ENCODE measurements around the gene CD70. TPM values are rescaled to one million over a fixed set of nuclear protein-coding genes. Genes with fewer than 3 reads are reported as not detected.

The CD70 gene
- total RNA-seq, 4 donors from 2014 or later: not detected

- no peak for TF ChIP-seq CTCF (IDR thresholded peaks at IDR 0.05; ENCODE audit: low read depth)
Measured at GRCh38 chr19:6580313-6580712, 10.6 kb downstream of the CD70 start.

- TF ChIP-seq CTCF (IDR thresholded peaks at IDR 0.05; ENCODE audit: low read depth): no peak
Measured at GRCh38 chr19:6579450-6580178, 11.3 kb downstream of the CD70 start.

- no peak for TF ChIP-seq CTCF (IDR thresholded peaks at IDR 0.05; ENCODE audit: low read depth)
Measured at GRCh38 chr19:6577476-6578125, 13.3 kb downstream of the CD70 start.

- TF ChIP-seq CTCF (IDR thresholded peaks at IDR 0.05; ENCODE audit: low read depth): no peak
Measured at GRCh38 chr19:6576869-6577475, 14.0 kb downstream of the CD70 start.

- no peak for TF ChIP-seq CTCF (IDR thresholded peaks at IDR 0.05; ENCODE audit: low read depth)
Measured at GRCh38 chr19:6573350-6573749, 17.6 kb downstream of the CD70 start.

- TF ChIP-seq CTCF (IDR thresholded peaks at IDR 0.05; ENCODE audit: low read depth): no peak
Measured at GRCh38 chr19:6572217-6572616, 18.7 kb downstream of the CD70 start.

- no peak for TF ChIP-seq CTCF (IDR thresholded peaks at IDR 0.05; ENCODE audit: low read depth)
Measured at GRCh38 chr19:6571167-6571566, 19.8 kb downstream of the CD70 start.

All from subcutaneous adipose tissue (tissue), 4 donors.